ENCODE data around the gene UPF2.
A peak's percentile ranks its signal among the peaks of the same experiment; 100 is the strongest.
"Not testable (repeated sequence)": the region's sequence is repeated elsewhere in the genome, so short reads cannot be mapped to it uniquely, and the experiment has no call there.

The UPF2 gene

DNA sequence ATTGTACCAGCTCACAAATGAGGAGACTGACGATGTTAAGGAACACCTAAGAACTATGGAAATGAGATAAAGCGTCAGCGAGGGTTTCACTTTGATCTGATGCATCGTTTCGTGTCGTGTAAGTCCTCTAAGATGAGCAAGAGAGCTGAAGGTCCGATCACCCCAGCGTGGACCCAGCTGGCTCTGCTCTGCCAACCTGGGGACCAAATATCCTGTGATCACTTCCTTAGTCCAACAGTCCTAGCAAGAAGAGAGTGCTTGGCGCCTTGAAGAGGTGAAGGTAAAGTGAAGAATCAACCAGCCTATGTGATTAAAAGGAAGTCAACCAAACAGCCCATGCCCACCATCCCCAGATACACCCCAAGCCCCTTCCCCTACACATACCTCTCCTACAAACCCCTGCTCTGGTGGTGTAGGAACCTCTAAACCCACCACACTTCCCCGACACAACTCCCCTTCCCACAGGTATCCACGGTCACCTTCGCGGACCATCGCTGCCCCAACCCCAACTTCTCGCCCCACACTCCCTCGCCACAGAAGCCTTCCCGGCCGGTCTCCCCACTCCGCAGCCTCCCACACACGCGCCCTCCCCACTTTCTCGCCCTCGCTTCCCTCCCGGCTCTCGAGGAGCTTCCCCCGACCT lies 722 bp downstream of the UPF2 start:
- peak; percentile 70 for DNase-seq

- no peak for DNase-seq
Measured at GRCh38 chr10:12036073-12036655, 6.4 kb downstream of the UPF2 start.

DNA sequence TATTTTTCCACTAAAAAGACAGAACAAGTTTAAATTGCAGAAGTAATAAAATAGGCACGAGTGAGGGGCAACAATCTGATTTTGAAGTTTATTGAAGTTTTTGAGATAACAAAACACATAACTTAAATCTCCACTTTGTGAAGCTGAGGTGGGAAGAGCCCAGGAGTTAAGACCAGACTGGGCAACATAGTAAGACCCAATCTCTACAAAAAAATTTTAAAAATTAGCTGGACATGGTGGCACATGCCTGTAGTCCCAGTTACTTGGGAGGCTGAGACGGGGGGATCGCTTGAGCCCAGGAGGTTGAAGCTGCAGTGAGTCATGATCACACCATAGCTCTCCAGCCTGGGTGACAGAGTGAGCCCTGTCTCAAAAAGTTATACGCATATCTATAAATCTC lies 11.2 kb downstream of the UPF2 start:
- DNase-seq, result no peak

DNA sequence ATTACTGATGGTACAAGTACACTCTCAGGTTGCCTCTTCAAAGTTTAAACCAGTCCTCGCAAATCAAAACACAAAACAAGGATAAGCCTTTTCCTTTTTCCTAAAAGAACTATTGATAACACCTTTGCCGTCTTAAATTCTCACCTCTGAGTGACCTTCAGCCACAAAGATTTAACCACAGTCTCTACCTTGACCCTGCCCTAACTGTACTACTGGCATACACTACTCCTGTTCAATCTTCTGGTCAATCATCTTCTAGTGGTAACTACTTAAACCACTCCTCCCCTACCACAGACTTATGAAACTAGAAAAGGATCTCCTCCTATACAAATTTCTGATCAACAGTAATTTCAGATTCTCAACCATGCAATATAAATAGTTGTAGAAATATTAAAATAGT lies 15.1 kb downstream of the UPF2 start:
- DNase-seq, result no peak

- DNase-seq, result peak; percentile 86
Measured at GRCh38 chr10:12025591-12025990, 17.0 kb downstream of the UPF2 start.

- no peak for DNase-seq
Measured at GRCh38 chr10:12022580-12023257, 19.9 kb downstream of the UPF2 start.

DNA sequence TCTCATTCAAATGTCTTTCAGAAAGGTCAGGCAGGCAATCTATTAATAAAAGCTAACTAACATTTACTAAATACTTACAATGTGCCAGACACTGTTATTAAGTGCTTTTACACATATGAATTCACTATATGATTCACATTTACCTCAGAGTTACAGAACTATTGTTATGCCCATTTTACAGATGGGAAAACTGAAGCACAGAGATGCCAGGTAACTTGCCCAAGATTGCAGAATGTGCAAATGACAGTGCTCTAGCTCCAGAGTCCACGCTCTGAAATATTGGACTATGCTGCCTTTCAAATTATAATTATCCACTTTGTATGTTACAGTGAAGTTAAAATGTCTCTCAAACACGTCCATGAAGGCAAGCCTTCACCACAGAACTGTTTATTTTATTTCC lies 22.0 kb downstream of the UPF2 start:
- DNase-seq, result no peak

- DNase-seq, result no peak
Measured at GRCh38 chr10:12019283-12019971, 23.2 kb downstream of the UPF2 start.

DNA sequence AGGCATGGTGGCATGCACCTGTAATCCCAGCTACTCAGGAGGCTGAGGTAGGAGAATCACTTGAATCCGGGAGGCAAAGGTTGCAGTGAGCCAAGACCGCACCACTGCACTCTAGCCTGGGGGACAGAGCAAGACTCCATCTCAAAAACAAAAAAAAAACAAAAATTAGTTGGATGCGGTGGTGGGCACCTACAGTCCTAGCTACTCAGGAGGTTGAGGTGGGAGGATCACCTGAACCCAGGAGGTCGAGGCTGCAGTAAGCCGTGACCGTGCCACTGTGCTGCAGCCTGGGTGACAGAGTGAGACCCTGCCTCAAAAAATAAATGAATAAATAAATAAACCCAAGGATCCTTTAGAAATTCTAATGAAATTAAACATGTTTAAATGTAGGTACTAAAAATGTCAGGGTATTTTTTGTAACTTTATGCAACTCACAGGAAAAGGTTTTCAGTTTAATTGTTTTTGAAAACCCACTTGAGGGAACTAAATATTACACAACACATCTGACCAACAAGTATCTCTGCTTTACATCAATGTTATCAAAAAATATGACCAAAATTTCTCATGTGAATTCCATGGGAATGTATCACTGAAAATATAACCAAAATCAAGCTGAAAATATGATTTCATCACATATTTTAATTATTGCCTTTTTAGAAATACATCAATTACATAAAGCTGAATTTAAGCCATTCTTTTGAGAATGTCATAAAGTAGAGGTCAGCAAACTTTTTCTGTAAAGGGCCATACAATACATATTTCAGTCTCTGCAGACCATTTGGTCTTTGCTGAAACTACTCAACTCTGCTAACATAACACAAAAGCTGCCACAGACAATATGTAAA lies 23.9 kb downstream of the UPF2 start:
- DNase-seq, result no peak

DNA sequence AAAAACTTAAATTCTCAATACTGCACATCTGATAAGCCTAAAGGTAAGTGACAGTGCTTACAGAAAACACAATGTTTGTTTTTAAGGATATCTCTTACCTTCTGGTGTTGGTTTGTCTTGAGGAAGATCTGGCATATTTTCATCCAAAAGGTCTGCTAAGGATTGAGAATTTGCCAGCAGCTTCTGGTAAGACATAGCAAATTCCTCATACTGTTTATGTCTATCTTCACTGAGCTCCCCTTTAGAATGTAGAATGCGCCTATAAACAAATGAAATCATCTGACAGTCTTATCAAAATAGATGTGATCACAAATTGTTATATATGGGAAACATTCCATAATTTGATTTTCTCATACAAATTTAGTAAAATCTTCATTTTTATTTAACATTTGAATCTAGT lies 28.7 kb downstream of the UPF2 start:
- no peak for DNase-seq

GRCh38 chr10:12013391-12013790 lies 29.2 kb downstream of the UPF2 start:
- not testable (repeated sequence) for DNase-seq

DNA sequence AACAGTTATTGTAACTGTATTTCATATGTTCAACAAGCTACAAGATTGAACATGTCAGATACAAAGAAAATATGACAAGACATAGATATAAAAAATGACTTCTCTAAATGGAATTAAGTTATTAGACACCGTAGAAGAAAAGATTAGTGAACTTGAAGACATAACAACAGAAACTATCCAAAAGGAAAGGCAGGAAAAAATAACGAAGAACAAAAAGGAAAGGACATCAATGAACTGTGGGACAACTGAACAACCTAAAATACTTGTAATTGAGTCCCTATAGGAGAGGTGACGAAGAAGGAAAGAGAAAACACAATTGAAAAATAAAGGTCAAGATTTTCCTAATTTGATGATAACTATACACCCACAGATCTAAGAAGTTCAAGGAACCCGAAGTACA lies 32.3 kb downstream of the UPF2 start:
- no peak for DNase-seq

DNA sequence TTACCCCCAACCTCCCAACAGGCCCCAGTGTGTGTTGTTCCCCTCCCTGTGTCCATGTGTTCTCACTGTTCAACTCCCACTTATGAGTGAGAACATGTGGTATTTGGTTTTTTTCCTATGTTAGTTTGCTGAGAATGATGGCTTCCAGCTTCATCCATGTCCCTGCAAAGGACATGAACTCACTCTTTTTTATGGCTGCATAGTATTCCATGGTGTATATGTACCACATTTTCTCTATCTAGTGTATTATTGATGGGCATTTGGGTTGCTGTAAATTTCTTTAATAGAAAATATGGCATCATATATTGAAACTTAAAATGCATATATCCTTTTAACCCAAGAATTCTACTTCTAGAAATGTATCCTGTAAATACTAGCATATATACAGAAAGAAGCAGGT lies 33.8 kb downstream of the UPF2 start:
- not testable (repeated sequence) for DNase-seq

DNA sequence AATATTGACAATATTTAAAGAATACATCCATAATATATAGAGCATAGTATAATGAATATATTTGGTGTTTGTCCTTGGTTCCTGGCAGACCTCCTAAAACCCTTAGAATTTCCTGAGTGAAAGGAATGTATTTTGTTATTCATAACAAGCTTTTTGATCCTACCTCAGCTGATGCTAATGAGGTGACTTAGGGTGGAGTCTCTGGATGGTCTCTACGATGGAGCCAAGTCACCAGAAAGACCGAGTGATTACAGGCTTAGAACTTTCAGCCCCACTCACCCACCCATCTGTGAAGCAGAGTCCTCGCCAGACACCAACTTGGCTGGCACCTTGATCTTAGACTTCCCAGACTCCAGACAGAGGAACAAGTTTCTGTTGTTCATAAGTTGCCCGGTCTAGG lies 35.9 kb downstream of the UPF2 start:
- DNase-seq, result no peak

- DNase-seq, result no peak
Measured at GRCh38 chr10:11993834-11994468, 48.7 kb downstream of the UPF2 start.

GRCh38 chr10:11988924-11989323 lies 53.7 kb downstream of the UPF2 start:
- no peak for DNase-seq

DNA sequence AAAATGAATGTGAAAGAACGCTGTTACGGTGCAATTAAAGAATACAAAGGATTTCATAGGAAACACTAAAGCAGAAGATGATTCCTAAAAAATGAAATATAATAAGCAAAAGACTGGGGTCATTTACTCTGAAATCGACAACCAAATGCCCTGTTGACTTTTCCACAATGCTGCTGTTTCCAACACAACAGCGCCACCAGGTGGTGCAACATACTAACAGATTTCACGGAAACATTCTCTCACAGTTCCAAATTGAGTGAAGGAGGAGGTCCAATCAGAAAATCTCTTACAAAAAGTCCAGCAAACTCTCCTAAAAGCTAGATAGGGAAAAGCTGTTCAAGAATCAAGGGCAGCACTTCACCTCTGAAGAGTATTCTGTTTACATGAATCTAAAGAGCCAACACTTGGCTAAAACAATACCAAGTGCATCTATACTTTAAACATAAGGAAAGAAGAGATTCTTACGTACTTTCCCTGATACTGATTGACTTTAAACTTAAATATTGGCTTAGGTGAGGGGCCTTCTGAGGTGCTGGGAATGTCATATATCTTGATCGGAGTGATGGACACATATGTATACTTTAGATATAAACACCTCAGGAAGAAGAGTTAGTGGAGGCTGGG lies 55.9 kb downstream of the UPF2 start:
- DNase-seq, result peak; percentile 87

GRCh38 chr10:11982253-11982652 lies 60.4 kb downstream of the UPF2 start:
- no peak for DNase-seq

- no peak for DNase-seq
Measured at GRCh38 chr10:11975795-11976194, 66.8 kb downstream of the UPF2 start.

DNA sequence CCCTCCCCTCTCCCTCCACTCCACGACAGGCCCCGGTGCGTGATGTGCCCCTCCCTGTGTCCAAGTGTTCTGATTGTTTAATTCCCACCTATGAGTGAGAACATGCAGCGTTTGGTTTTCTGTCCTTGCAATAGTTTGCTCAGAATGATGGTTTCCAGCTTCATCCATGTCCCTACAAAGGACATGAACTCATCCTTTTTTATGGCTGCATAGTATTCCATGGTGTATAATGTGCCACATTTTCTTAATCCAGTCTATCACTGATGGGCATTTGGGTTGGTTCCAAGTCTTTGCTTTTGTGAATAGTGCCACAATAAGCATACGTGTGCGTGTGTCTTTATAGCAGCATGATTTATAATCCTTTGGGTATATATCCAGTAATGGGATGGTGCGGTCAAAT lies 70.1 kb downstream of the UPF2 start:
- not testable (repeated sequence) for DNase-seq

DNA sequence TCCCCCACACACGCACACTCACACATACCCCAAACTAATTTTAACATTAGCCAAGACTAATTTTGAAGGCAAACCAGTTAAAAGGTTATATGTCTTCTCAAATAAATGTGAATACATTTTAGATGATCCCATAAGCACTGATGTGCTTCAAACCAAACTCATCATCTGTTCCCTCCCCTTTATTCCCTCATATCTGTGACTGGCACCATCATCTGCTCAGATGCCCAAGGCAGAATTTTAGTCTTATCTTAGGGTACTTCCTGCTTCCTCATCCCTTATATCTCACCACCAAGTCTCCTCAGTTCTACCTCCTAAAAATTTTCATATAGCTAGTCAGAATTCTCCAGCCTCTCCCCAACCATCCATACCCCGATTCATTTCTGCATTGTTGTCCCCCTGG lies 80.4 kb downstream of the UPF2 start:
- peak; percentile 26 for DNase-seq

- no peak for DNase-seq
Measured at GRCh38 chr10:11961771-11962170, 80.8 kb downstream of the UPF2 start.
